ENCODE measurements around the gene EI24. TPM values are rescaled to one million over a fixed set of nuclear protein-coding genes. Genes with fewer than 3 reads are reported as not detected.
"Not testable (repeated sequence)": the region's sequence is repeated elsewhere in the genome, so short reads cannot be mapped to it uniquely, and the experiment has no call there.

Gene EI24
- total RNA-seq, 2 experiments from 2014 or later, result 71.4 to 72.5 TPM

DNA sequence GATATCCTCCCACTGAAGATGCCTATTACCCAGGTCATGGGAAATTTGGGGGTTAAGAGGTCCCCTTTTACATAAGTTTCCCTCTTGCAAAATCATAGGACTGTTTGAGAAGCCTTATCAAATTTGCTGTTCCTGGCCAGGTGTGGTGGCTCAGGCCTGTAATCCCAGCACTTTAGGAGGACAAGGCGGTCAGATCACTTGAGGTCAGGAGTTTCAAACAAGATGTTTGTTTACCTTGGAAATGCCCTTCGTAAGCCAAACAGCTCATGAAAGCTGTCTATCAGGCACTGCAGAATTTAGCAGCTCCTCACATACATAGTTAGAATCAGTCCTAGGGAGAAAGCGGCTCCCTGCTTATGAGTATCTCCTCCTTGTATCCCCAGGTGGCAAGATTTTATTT, 4.9 kb upstream of the EI24 start:
- no peak for DNase-seq
- Mint-ChIP-seq H3K36me3 (no peaks in the 10 kb centered on the region), H3K9me3 (no peaks in the 10 kb centered on the region), H3K27me3 (no peaks in the 10 kb centered on the region), H3K4me1 (peaks cover 4% of the 10 kb centered on the region), H3K27ac (no peak overlapping the region), H3K4me3 (no peak overlapping the region)

DNA sequence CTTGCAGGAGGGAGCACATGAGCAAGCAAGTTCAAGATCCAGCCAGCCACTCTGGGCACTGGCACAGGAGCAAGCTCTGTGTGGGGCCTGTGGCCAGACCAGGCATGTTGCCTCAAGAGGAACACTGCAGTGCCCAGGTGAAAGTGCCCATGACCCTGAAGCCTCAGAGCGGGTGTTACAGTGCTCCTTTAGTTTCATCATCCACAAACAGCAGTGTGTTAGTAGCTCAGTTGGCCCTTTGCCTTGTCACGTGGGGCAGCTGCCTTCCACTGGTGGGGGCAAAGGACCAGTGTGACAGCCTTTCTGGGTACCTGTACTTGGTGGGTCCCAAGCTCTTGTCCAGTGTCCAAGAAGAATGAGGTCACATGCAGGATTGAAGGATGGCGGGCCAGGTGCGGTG, 3.0 kb upstream of the EI24 start:
- Mint-ChIP-seq H3K27ac (no peak overlapping the region), H3K4me1 (peaks cover 16% of the 10 kb centered on the region), H3K4me3 (no peak overlapping the region), H3K36me3 (peaks cover 2% of the 10 kb centered on the region), H3K27me3 (no peaks in the 10 kb centered on the region), H3K9me3 (no peaks in the 10 kb centered on the region)
- no peak for DNase-seq

DNA sequence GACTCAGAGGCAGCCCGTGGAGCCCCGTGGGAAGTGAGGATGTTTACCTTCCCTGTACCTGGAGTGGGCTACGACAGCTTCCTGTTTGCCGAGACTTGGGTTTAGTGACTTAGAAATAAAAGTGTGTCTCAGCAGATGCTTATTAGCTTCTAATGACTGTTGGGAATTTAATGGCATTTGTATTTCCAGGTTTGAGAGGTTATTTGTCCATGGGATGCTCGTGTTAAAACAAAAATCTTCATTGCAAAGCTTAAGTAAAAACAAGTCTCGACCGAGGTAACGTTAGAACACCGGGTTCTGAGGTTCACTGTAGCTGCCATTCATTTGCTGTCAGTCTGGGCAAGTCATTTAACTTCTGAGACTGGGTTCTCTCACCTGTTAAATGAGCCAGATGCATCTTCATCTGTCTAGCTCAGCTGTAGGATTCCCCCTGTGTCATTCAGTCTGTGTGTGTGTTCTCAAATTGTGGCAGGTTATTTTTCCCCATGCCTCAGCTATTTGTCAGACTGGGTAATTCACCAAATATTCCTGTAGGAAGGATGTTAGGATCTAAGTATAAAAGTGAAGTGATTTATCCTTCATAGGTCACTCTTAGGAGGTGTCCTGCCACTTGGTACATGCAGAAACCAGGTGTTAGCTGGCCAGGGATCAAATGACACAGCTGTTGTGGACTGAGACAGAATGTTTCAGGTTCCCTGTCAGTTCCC, 791 bp downstream of the EI24 start:
- Mint-ChIP-seq H3K27me3 (no peaks in the 10 kb centered on the region), H3K27ac (peak overlapping the region; percentile 90), H3K9me3 (no peaks in the 10 kb centered on the region), H3K4me1 (peaks cover 24% of the 10 kb centered on the region), H3K36me3 (peaks cover 20% of the 10 kb centered on the region), H3K4me3 (peak overlapping the region; percentile 90)
- DNase-seq, result no peak

- H3K4me3 Mint-ChIP-seq, result peak overlapping the region; percentile 90
- no peaks in the 10 kb centered on the region for H3K27me3 Mint-ChIP-seq
- H3K4me1 Mint-ChIP-seq, result peaks cover 24% of the 10 kb centered on the region
- H3K9me3 Mint-ChIP-seq, result no peaks in the 10 kb centered on the region
- DNase-seq, result no peak
- peaks cover 23% of the 10 kb centered on the region for H3K36me3 Mint-ChIP-seq
- H3K27ac Mint-ChIP-seq, result no peak overlapping the region
Observed at GRCh38 chr11:125570952-125571351, 1.7 kb downstream of the EI24 start.

DNA sequence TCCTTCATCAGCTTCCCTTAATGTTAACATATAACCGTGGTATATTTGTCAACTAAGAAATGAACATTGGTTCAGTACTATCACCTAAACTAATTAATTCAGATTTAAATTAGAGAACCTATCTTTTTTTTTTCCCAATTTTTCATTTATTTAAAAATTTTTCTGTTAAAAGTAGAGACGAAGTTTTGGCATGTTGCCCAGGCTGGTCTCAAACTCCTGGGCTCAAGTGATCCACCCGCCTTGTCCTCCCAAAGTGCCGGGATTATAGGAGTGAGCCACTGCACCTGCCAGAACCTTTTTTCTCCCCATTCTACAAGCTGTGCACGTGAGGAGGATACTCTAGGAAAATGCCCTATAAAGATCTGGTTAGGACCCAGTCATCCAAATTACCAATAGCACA, 3.6 kb downstream of the EI24 start:
- Mint-ChIP-seq H3K36me3 (peaks cover 28% of the 10 kb centered on the region), H3K27ac (no peak overlapping the region), H3K4me1 (peaks cover 20% of the 10 kb centered on the region), H3K27me3 (no peaks in the 10 kb centered on the region), H3K9me3 (no peaks in the 10 kb centered on the region), H3K4me3 (no peak overlapping the region)
- no peak for DNase-seq

GRCh38 chr11:125577181-125577580, 7.9 kb downstream of the EI24 start:
- H3K36me3 Mint-ChIP-seq, result peaks cover 36% of the 10 kb centered on the region
- DNase-seq, H3K27me3 Mint-ChIP-seq, H3K4me3 Mint-ChIP-seq, H3K4me1 Mint-ChIP-seq, H3K9me3 Mint-ChIP-seq, H3K27ac Mint-ChIP-seq: not testable (repeated sequence)

DNA sequence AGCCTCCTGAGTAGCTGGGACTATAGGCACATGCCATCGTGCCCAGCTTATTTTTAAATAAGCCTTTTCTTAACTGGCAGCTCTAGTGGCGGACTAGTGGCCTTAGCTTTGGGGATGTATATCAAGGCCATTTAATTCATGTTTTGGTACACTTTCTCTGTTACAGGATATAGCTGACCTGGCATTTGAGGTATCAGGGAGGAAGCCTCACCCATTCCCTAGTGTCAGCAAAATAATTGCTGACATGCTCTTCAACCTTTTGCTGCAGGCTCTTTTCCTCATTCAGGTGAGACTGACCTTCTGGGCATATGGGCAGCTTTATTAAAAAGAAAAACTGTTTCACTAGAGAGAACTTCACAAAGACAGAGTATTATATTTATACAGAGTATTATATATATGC, 9.5 kb downstream of the EI24 start:
- no peaks in the 10 kb centered on the region for H3K27me3 Mint-ChIP-seq
- H3K27ac Mint-ChIP-seq, result no peak overlapping the region
- no peaks in the 10 kb centered on the region for H3K9me3 Mint-ChIP-seq
- no peaks in the 10 kb centered on the region for H3K4me1 Mint-ChIP-seq
- no peak for DNase-seq
- peaks cover 29% of the 10 kb centered on the region for H3K36me3 Mint-ChIP-seq
- H3K4me3 Mint-ChIP-seq, result no peak overlapping the region

DNA sequence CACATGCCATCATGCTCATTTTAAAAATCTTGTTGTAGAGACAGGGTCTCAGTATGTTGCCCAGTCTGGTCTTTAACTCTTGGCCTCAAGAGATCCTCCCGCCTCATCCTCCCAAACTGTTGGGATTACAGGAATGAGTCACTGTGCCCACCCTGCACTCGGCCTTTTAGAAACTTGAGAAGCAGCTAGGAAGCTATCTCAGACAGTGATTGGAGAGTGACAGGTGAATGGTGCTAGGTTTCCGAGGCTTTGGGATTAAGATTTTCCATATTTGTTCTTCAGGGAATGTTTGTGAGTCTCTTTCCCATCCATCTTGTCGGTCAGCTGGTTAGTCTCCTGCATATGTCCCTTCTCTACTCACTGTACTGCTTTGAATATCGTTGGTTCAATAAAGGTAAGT, 10.5 kb downstream of the EI24 start:
- no peaks in the 10 kb centered on the region for H3K9me3 Mint-ChIP-seq
- H3K27me3 Mint-ChIP-seq, result no peaks in the 10 kb centered on the region
- H3K36me3 Mint-ChIP-seq, result peaks cover 30% of the 10 kb centered on the region
- DNase-seq, result no peak
- H3K4me1 Mint-ChIP-seq, result no peaks in the 10 kb centered on the region
- peak overlapping the region; percentile 38 for H3K27ac Mint-ChIP-seq
- no peak overlapping the region for H3K4me3 Mint-ChIP-seq

DNA sequence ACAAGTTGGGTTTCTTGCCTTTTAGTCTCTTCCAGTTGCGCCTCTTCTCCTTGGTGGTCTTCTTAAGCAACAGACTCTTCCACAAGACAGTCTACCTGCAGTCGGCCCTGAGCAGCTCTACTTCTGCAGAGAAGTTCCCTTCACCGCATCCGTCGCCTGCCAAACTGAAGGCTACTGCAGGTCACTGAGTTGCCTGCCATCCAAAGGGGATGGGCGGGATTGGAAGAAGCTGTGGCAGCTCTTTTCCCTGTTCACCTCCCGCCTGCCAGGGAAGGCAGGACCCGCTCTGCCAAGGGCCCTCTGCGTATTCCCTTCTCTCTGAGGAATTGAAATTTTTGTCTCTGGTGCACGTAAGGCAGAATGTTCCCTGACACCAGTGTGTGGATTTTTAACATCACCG, 14.2 kb downstream of the EI24 start:
- H3K9me3 Mint-ChIP-seq, result no peaks in the 10 kb centered on the region
- H3K4me3 Mint-ChIP-seq, result no peak overlapping the region
- no peak for DNase-seq
- H3K4me1 Mint-ChIP-seq, result no peaks in the 10 kb centered on the region
- H3K27ac Mint-ChIP-seq, result no peak overlapping the region
- H3K36me3 Mint-ChIP-seq, result peaks cover 22% of the 10 kb centered on the region
- H3K27me3 Mint-ChIP-seq, result no peaks in the 10 kb centered on the region

DNA sequence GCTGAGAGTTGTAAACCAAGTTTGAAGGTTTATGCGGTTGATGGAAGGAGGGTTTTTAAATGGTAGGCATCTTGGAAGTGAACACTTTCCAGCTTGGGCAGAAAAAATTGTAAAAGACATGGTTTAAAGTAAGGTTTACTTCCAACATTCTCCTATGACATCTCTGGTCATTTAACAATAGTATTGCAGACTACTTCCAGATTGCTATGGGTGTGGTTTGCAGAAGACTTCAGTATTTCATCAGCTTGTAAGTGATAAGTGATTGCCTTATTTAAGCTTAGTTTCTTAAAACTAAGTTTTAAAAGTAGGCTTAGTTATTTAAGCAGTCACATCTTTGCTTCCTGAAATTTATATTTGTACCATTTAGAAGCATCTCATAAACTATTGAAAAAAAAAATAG, 16.2 kb downstream of the EI24 start:
- Mint-ChIP-seq H3K36me3 (peaks cover 15% of the 10 kb centered on the region), H3K27ac (no peak overlapping the region), H3K4me1 (no peaks in the 10 kb centered on the region), H3K9me3 (no peaks in the 10 kb centered on the region), H3K4me3 (no peak overlapping the region), H3K27me3 (no peaks in the 10 kb centered on the region)
- DNase-seq, result no peak

DNA sequence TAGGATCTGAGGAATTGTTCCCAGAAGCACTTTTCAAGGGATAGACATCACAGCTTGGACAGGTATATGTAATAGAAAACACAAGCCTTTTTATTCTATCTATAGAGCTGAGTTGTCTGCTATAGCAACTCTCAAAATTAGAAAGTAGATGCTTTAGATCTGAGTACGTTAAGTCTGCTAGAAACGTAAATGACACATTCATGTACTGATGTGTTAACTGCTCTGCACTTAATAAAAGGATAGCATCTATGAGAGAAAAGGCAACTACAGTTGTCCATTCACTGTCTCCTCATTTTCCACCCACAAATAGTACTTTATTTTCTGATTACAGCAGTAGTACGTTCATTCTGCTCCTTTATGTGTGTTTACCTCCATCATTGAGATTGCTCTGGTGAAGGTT, 17.3 kb downstream of the EI24 start:
- Mint-ChIP-seq H3K4me1 (peaks cover 4% of the 10 kb centered on the region), H3K27ac (no peak overlapping the region), H3K27me3 (no peaks in the 10 kb centered on the region), H3K4me3 (no peak overlapping the region), H3K9me3 (no peaks in the 10 kb centered on the region), H3K36me3 (peaks cover 12% of the 10 kb centered on the region)
- no peak for DNase-seq

DNA sequence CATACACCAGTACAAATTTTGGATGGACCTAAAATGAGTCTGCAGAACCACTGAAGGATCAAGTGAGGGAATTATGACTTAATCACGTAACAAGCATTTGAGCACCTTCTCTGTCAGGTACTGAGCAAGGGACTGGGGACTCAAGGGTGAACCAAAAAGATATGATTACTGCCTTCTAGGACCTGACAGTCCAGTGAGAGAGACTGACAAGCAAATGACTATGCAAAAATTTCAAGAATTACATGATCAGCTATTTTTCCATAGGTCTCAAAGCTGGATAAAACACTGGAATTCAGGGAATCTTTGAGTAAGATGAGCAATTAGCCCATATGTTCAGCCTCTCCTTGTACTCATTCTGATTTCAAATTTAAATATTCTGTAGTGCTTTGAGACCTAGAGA, 18.2 kb downstream of the EI24 start:
- peaks cover 12% of the 10 kb centered on the region for H3K36me3 Mint-ChIP-seq
- no peak for DNase-seq
- H3K4me1 Mint-ChIP-seq, result peaks cover 6% of the 10 kb centered on the region
- no peaks in the 10 kb centered on the region for H3K27me3 Mint-ChIP-seq
- H3K9me3 Mint-ChIP-seq, result no peaks in the 10 kb centered on the region
- H3K27ac Mint-ChIP-seq, result no peak overlapping the region
- no peak overlapping the region for H3K4me3 Mint-ChIP-seq

- H3K27ac Mint-ChIP-seq, result no peak overlapping the region
- H3K4me1 Mint-ChIP-seq, result peaks cover 7% of the 10 kb centered on the region
- no peak overlapping the region for H3K4me3 Mint-ChIP-seq
- no peaks in the 10 kb centered on the region for H3K9me3 Mint-ChIP-seq
- peaks cover 18% of the 10 kb centered on the region for H3K36me3 Mint-ChIP-seq
- no peaks in the 10 kb centered on the region for H3K27me3 Mint-ChIP-seq
- DNase-seq, result no peak
Observed at GRCh38 chr11:125588505-125588904, 19.2 kb downstream of the EI24 start.

- H3K27me3 Mint-ChIP-seq, result no peaks in the 10 kb centered on the region
- H3K36me3 Mint-ChIP-seq, result peaks cover 23% of the 10 kb centered on the region
- H3K4me3 Mint-ChIP-seq, result peak overlapping the region; percentile 100
- H3K4me1 Mint-ChIP-seq, result peaks cover 28% of the 10 kb centered on the region
- H3K9me3 Mint-ChIP-seq, result no peaks in the 10 kb centered on the region
- H3K27ac Mint-ChIP-seq, result peak overlapping the region; percentile 97
- DNase-seq, result peak; percentile 40
Observed at GRCh38 chr11:125591649-125592304, 22.5 kb downstream of the EI24 start.

GRCh38 chr11:125592305-125593113, 23.2 kb downstream of the EI24 start, which contains the start of gene STT3A:
Gene STT3A (plus strand): TSS chr11:125592852. CDS start chr11:125595916, 3,064 bp downstream.
- Mint-ChIP-seq H3K36me3 (peaks cover 25% of the 10 kb centered on the region), H3K27ac (peak within 1 kb of the TSS; percentile 97), H3K4me1 (peaks cover 28% of the 10 kb centered on the region), H3K27me3 (no peaks in the 10 kb centered on the region), H3K9me3 (no peaks in the 10 kb centered on the region), H3K4me3 (peak within 1 kb of the TSS; percentile 100)
- peak; percentile 96 for DNase-seq

Data from activated naive CD8-positive, alpha-beta T cell treated with anti-CD3 and anti-CD28 coated beads for 36 hours (primary cell).